ENCODE measurements around the gene LST1.

- TF ChIP-seq, protein P1, sequence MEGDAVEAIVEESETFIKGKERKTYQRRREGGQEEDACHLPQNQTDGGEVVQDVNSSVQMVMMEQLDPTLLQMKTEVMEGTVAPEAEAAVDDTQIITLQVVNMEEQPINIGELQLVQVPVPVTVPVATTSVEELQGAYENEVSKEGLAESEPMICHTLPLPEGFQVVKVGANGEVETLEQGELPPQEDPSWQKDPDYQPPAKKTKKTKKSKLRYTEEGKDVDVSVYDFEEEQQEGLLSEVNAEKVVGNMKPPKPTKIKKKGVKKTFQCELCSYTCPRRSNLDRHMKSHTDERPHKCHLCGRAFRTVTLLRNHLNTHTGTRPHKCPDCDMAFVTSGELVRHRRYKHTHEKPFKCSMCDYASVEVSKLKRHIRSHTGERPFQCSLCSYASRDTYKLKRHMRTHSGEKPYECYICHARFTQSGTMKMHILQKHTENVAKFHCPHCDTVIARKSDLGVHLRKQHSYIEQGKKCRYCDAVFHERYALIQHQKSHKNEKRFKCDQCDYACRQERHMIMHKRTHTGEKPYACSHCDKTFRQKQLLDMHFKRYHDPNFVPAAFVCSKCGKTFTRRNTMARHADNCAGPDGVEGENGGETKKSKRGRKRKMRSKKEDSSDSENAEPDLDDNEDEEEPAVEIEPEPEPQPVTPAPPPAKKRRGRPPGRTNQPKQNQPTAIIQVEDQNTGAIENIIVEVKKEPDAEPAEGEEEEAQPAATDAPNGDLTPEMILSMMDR (IDR thresholded peaks at IDR 0.05) = peak; percentile 98
- no peak for TF ChIP-seq EZH2 (IDR thresholded peaks at IDR 0.05; ENCODE audit: borderline replicate concordance, insufficient read depth, low read depth, low read length, poor library complexity, severe bottlenecking)
Observed at GRCh38 chr6:31546339-31546957, 39.6 kb upstream of the LST1 start, which contains the start of gene ATP6V1G2.

Data from B cell (primary cell).